GM23338 (cell line): ENCODE results near the gene RNASE7. TPM values are rescaled to one million over a fixed set of nuclear protein-coding genes. Genes with fewer than 3 reads are reported as not detected.

Experiments used
- ATAC-seq: fragments of 200-7000 bp; cut with Tn5 transposase; 3 replicates; pipeline ENCODE4 v1.9.1; 2020
- DNase-seq: peaks from one replicate; pipeline ENCODE4 v3.0.0-alpha.2; 2015; ENCODE audit warnings: low spot score
- H2AFZ ChIP-seq: fragments of 200-600 bp; sonication (generic); 2 replicates; pipeline ENCODE4 v1.8.0; 2016; ENCODE audit warnings: antibody characterized with exemption, mild to moderate bottlenecking, moderate library complexity
- H3F3A ChIP-seq: fragments of 200-600 bp; sonication (generic); replicated peaks from 2 replicates; pipeline ENCODE4 v1.8.0; 2017; ENCODE audit warnings: antibody characterized with exemption, mixed run types, low read depth
- H3K27ac ChIP-seq: fragments of 200-600 bp; sonication (generic); 2 replicates; pipeline ENCODE4 v1.6.1; 2016; ENCODE audit warnings: low read depth
- H3K27me3 ChIP-seq: fragments of 200-600 bp; sonication (generic); 2 replicates; pipeline ENCODE4 v1.8.0; 2016; ENCODE audit warnings: mild to moderate bottlenecking, mixed run types, moderate library complexity; ENCODE audit not compliant: insufficient read depth
- H3K36me3 ChIP-seq: fragments of 200-600 bp; sonication (generic); 2 replicates; pipeline ENCODE4 v1.8.0; 2016; ENCODE audit warnings: mild to moderate bottlenecking; ENCODE audit not compliant: insufficient read depth
- H3K4me1 ChIP-seq: fragments of 200-600 bp; sonication (generic); 2 replicates; pipeline ENCODE4 v1.8.0; 2016; ENCODE audit warnings: mild to moderate bottlenecking, moderate library complexity; ENCODE audit not compliant: insufficient read depth
- H3K4me2 ChIP-seq: fragments of 200-600 bp; sonication (generic); 2 replicates; pipeline ENCODE4 v1.7.1; 2017; ENCODE audit warnings: mixed run types
- H3K4me3 ChIP-seq: fragments of 200-600 bp; sonication (generic); 2 replicates; pipeline ENCODE4 v1.6.1; 2016; ENCODE audit warnings: mixed run types
- H3K79me2 ChIP-seq: fragments of 200-600 bp; sonication (generic); replicated peaks from 2 replicates; pipeline ENCODE4 v1.8.0; 2017; ENCODE audit warnings: mild to moderate bottlenecking; ENCODE audit not compliant: insufficient read depth
- H3K9me2 ChIP-seq: fragments of 200-600 bp; sonication (generic); 2 replicates; pipeline ENCODE4 v1.8.0; 2017; ENCODE audit not compliant: insufficient read depth
- H4K20me1 ChIP-seq: fragments of 200-600 bp; sonication (generic); replicated peaks from 2 replicates; pipeline ENCODE4 v1.8.0; 2017; ENCODE audit warnings: mild to moderate bottlenecking; ENCODE audit not compliant: insufficient read depth
- H3K27ac Mint-ChIP-seq: 2 replicates; pipeline ENCODE4 v1.8.0; 2020; ENCODE audit warnings: inconsistent platforms, mild to moderate bottlenecking, moderate library complexity, mixed read lengths
- H3K27me3 Mint-ChIP-seq: 3 replicates; pipeline ENCODE4 v1.8.0; 2022; ENCODE audit warnings: low read depth, mild to moderate bottlenecking, moderate library complexity, mixed read lengths, inconsistent platforms; ENCODE audit not compliant: insufficient read depth, poor library complexity
- H3K36me3 Mint-ChIP-seq: 3 replicates; pipeline ENCODE4 v1.8.0; 2021; ENCODE audit warnings: low read depth, mild to moderate bottlenecking, inconsistent platforms, moderate library complexity, mixed read lengths
- H3K4me1 Mint-ChIP-seq: 3 replicates; pipeline ENCODE4 v1.8.0; 2020; ENCODE audit warnings: mild to moderate bottlenecking, inconsistent platforms, mixed read lengths
- H3K4me3 Mint-ChIP-seq: 3 replicates; pipeline ENCODE4 v1.8.0; 2021; ENCODE audit warnings: moderate library complexity, mild to moderate bottlenecking, inconsistent platforms, mixed read lengths
- H3K9me3 Mint-ChIP-seq: 3 replicates; pipeline ENCODE4 v1.8.0; 2020; ENCODE audit warnings: moderate library complexity, mild to moderate bottlenecking, inconsistent platforms, mixed read lengths
- ETS1 ChIP-seq: IDR thresholded peaks from 2 replicates; pipeline ENCODE4 v1.6.1; 2016; ENCODE audit warnings: antibody characterized with exemption
- NANOG ChIP-seq: IDR thresholded peaks from 2 replicates; pipeline ENCODE4 v1.6.1; 2016; ENCODE audit warnings: antibody characterized with exemption, borderline replicate concordance
- POLR2AphosphoS5 ChIP-seq: IDR thresholded peaks from 2 replicates; pipeline ENCODE4 v1.6.1; 2016; ENCODE audit warnings: antibody characterized with exemption, low read depth
- ZNF331 ChIP-seq: fragments of 250-450 bp; sonication (Bioruptor Pico); IDR thresholded peaks from 2 replicates; pipeline ENCODE4 v1.5.0; 2020; ENCODE audit warnings: low read depth, mild to moderate bottlenecking, moderate library complexity
- ZNF462 ChIP-seq: fragments of 250-450 bp; sonication (Bioruptor Pico); IDR thresholded peaks from 2 replicates; pipeline ENCODE4 v1.5.0; 2020; ENCODE audit warnings: mild to moderate bottlenecking, moderate library complexity
- polyA plus RNA-seq: library from polyadenylated mRNA; unstranded; fragments of >200 nt; fragmentation: Nextera tagmentation; extraction: Ambion mirVana; gene quantifications from 2 replicates; pipeline ENCODE4 v1.2.1, GENCODE V29; 2016
- total RNA-seq: library from RNA; depleted of rRNA; stranded (reverse); fragments of >200 nt; shearing (Covaris generic); gene quantifications from 2 replicates; pipeline ENCODE4 v1.2.3, GENCODE V29; 2014

Gene RNASE7
- total and polyA plus RNA-seq, 2 experiments from 2014 or later: not detected

GRCh38 chr14:21034707-21035106 is 7.5 kb upstream of the RNASE7 start, which contains the start of gene RNASE13 (continued):
- TF ChIP-seq ZNF462 (no peak), POLR2AphosphoS5 (no peak), ETS1 (no peak), NANOG (no peak)

GRCh38 chr14:21036751-21037150 is 5.4 kb upstream of the RNASE7 start:
- TF ChIP-seq ZNF462: no peak
- TF ChIP-seq ETS1: no peak
- TF ChIP-seq ZNF331: no peak
- H3K36me3 Mint-ChIP-seq: no peaks in the 10 kb centered on the region; the same call in 2 of the 3 replicates
- H3K27me3 Mint-ChIP-seq: peaks cover 19% of the 10 kb centered on the region
- no peak overlapping the region for H3K4me3 Mint-ChIP-seq
- no peaks in the 10 kb centered on the region for H3F3A ChIP-seq
- no peak overlapping the region for H2AFZ ChIP-seq
- no peak overlapping the region for H3K4me2 ChIP-seq
- no peaks in the 10 kb centered on the region for H4K20me1 ChIP-seq
- ATAC-seq (no peak), DNase-seq (no peak)
- peaks cover 10% of the 10 kb centered on the region for H3K4me1 ChIP-seq
- no peaks in the 10 kb centered on the region for H3K9me2 ChIP-seq
- H3K79me2 ChIP-seq: no peaks in the 10 kb centered on the region
- H3K4me1 Mint-ChIP-seq: peaks cover 26% of the 10 kb centered on the region
- no peak overlapping the region for H3K27ac ChIP-seq
- no peaks in the 10 kb centered on the region for H3K27me3 ChIP-seq
- no peaks in the 10 kb centered on the region for H3K36me3 ChIP-seq
- no peak overlapping the region for H3K4me3 ChIP-seq
- H3K27ac Mint-ChIP-seq: no peak overlapping the region
- H3K9me3 Mint-ChIP-seq: no peaks in the 10 kb centered on the region
